Fibroblast of lung (primary cell): ENCODE results near the gene MACROH2A2. TPM values are rescaled to one million over a fixed set of nuclear protein-coding genes. Genes with fewer than 3 reads are reported as not detected.

Experiments
- DNase-seq, 2 donors: peaks; one replicate each; pipeline versions ENCODE4 v3.0.0 to v3.0.0-alpha.2; 2010; ENCODE audit warnings: low read depth in 2 of 2
- H2AFZ ChIP-seq: 2 replicates; pipeline ENCODE4 v1.5.1; 2012; ENCODE audit warnings: low read length, control low read depth, inconsistent platforms
- H3K27ac ChIP-seq: 2 replicates; pipeline ENCODE4 v1.5.1; 2011; ENCODE audit warnings: low read length, control low read depth; ENCODE audit not compliant: insufficient read depth
- H3K27me3 ChIP-seq: 2 replicates; pipeline ENCODE4 v1.5.1; 2011; ENCODE audit warnings: mild to moderate bottlenecking, low read length; ENCODE audit not compliant: control insufficient read depth, insufficient read depth
- H3K36me3 ChIP-seq: 2 replicates; pipeline ENCODE4 v1.5.1; 2011; ENCODE audit warnings: low read length; ENCODE audit not compliant: control insufficient read depth, insufficient read depth
- H3K4me1 ChIP-seq: 2 replicates; pipeline ENCODE4 v1.5.1; 2011; ENCODE audit warnings: low read length; ENCODE audit not compliant: control insufficient read depth, insufficient read depth; ENCODE audit errors: extremely low read depth
- H3K4me2 ChIP-seq: 2 replicates; pipeline ENCODE4 v1.5.1; 2011; ENCODE audit warnings: low read length, control low read depth; ENCODE audit not compliant: insufficient read depth; ENCODE audit errors: extremely low read depth
- H3K4me3 ChIP-seq, 4 experiments: fragments of 200-600 bp in 1 of 4; sonication (generic) in 1 of 4; replicated peaks in 1 of 4; 2 replicates each; pipeline ENCODE4 v1.5.1; 2011 to 2016; ENCODE audit warnings: low read length in 4 of 4, low read depth in 3 of 4, mild to moderate bottlenecking in 3 of 4, control low read depth in 2 of 4, inconsistent platforms in 1 of 4, mixed read lengths in 1 of 4; ENCODE audit not compliant: insufficient read depth in 1 of 4; ENCODE audit errors: control extremely low read depth in 1 of 4
- H3K79me2 ChIP-seq: 2 replicates; pipeline ENCODE4 v1.5.1; 2012; ENCODE audit warnings: mild to moderate bottlenecking, low read length, inconsistent platforms; ENCODE audit not compliant: control insufficient read depth, insufficient read depth
- H3K9ac ChIP-seq: 2 replicates; pipeline ENCODE4 v1.5.1; 2011; ENCODE audit warnings: mild to moderate bottlenecking, low read length, control low read depth; ENCODE audit not compliant: insufficient read depth
- H3K9me3 ChIP-seq: 2 replicates; pipeline ENCODE4 v1.5.1; 2012; ENCODE audit warnings: low read depth, low read length; ENCODE audit not compliant: control insufficient read depth, insufficient read depth
- H4K20me1 ChIP-seq: 2 replicates; pipeline ENCODE4 v1.5.1; 2011; ENCODE audit warnings: low read length; ENCODE audit not compliant: control insufficient read depth, insufficient read depth; ENCODE audit errors: extremely low read depth
- CTCF ChIP-seq, 2 donors: IDR thresholded peaks in 1 of 2; conservative IDR thresholded peaks in 1 of 2; 1 replicate in 1 of 2; 2 replicates in 1 of 2; pipeline ENCODE4 v1.5.1; 2011 to 2012; ENCODE audit warnings: low read length in 2 of 2, control low read depth in 1 of 2, inconsistent platforms in 1 of 2, low read depth in 1 of 2, mild to moderate bottlenecking in 1 of 2
- EZH2 ChIP-seq: IDR thresholded peaks from 2 replicates; pipeline ENCODE4 v1.5.1; 2012; ENCODE audit warnings: low read length, control low read depth, mild to moderate bottlenecking; ENCODE audit errors: missing control alignments
- polyA plus RNA-seq, 2 donors: library from polyadenylated mRNA; depleted of rRNA in 1 of 2; stranded (reverse) in 1 of 2; unstranded in 1 of 2; fragments of >200 nt; gene quantifications; 2 replicates each; pipeline ENCODE4 v1.2.1, GENCODE V29; 2011 to 2012; ENCODE audit warnings: missing spikeins in 1 of 2
- total RNA-seq: library from RNA; depleted of rRNA; stranded (reverse); fragments of >200 nt; gene quantifications from 2 replicates; pipeline ENCODE4 v1.2.1, GENCODE V29; 2014

MACROH2A2 gene
- total and polyA plus RNA-seq, 2 donors (not counting 1 experiment from before 2014, with no cell fraction given): 9.2 to 12.1 TPM

GRCh38 chr10:70145666-70146488 lies 93.2 kb downstream of the MACROH2A2 start:
- H3K36me3 ChIP-seq: peaks cover 1% of the 10 kb centered on the region
- peaks cover 2% of the 10 kb centered on the region for H3K4me1 ChIP-seq
- peak overlapping the region; percentile 89 for H3K27ac ChIP-seq
- peak overlapping the region; percentile 11 for H2AFZ ChIP-seq
- no peaks in the 10 kb centered on the region for H3K27me3 ChIP-seq
- H3K79me2 ChIP-seq: peaks cover 24% of the 10 kb centered on the region
- peak overlapping the region; percentile 87 for H3K4me2 ChIP-seq
- TF ChIP-seq CTCF (conservative IDR thresholded peaks at IDR 0.05 in 1 of 2, IDR thresholded peaks at IDR 0.05 in 1 of 2; ENCODE audit: low read depth in 1 of 2, low read length in 2 of 2): peak in 1 of 2 donors; percentile 16
- TF ChIP-seq EZH2: no peak
- no peaks in the 10 kb centered on the region for H4K20me1 ChIP-seq
- peak; percentile 59 to 64 for DNase-seq
- H3K4me3 ChIP-seq: peak overlapping the region; percentile 48 to 67 (median 60)
- no peaks in the 10 kb centered on the region for H3K9me3 ChIP-seq
- H3K9ac ChIP-seq: peak overlapping the region; percentile 73

- peak within 1 kb of the TSS; percentile 89 for H3K27ac ChIP-seq
- no peaks in the 10 kb centered on the region for H3K27me3 ChIP-seq
- peak within 1 kb of the TSS; percentile 95 for H3K4me2 ChIP-seq
- peak; percentile 97 to 98 for DNase-seq
- TF ChIP-seq EZH2 (no peak), CTCF (conservative IDR thresholded peaks at IDR 0.05 in 1 of 2, IDR thresholded peaks at IDR 0.05 in 1 of 2; ENCODE audit: low read depth in 1 of 2, low read length in 2 of 2) (peak; percentile 61 to 79)
- peak within 1 kb of the TSS; percentile 11 for H2AFZ ChIP-seq
- peaks cover 2% of the 10 kb centered on the region for H3K4me1 ChIP-seq
- no peaks in the 10 kb centered on the region for H3K9me3 ChIP-seq
- H3K9ac ChIP-seq: peak within 1 kb of the TSS; percentile 73
- peaks cover 3% of the 10 kb centered on the region for H3K36me3 ChIP-seq
- H3K4me3 ChIP-seq: peak within 1 kb of the TSS; percentile 48 to 67 (median 60)
- H4K20me1 ChIP-seq: no peaks in the 10 kb centered on the region
- peaks cover 25% of the 10 kb centered on the region for H3K79me2 ChIP-seq
These were observed 94.0 kb downstream of the MACROH2A2 start, which contains the start of gene TYSND1 for GRCh38 chr10:70146489-70147258. TYSND1 (minus strand) TSS chr10:70146700; CDS start chr10:70146586, 114 bp downstream.

GRCh38 chr10:70147259-70147625 lies 94.6 kb downstream of the MACROH2A2 start:
- no peaks in the 10 kb centered on the region for H3K9me3 ChIP-seq

More at GRCh38 chr10:70147259-70147625, 94.6 kb downstream of the MACROH2A2 start:
- Histone ChIP-seq H4K20me1 (no peaks in the 10 kb centered on the region), H3K79me2 (peaks cover 28% of the 10 kb centered on the region), H3K4me3 (peak overlapping the region in 3 of 4 experiments; percentile 40 to 67 (median 57)), H2AFZ (no peak overlapping the region), H3K27me3 (no peaks in the 10 kb centered on the region), H3K9ac (no peak overlapping the region), H3K36me3 (peaks cover 6% of the 10 kb centered on the region), H3K4me1 (peaks cover 2% of the 10 kb centered on the region), H3K27ac (peak overlapping the region; percentile 89), H3K4me2 (peak overlapping the region; percentile 69)
- no peak for DNase-seq
- no peak for TF ChIP-seq CTCF (conservative IDR thresholded peaks at IDR 0.05 in 1 of 2, IDR thresholded peaks at IDR 0.05 in 1 of 2; ENCODE audit: low read depth in 1 of 2, low read length in 2 of 2)
- no peak for TF ChIP-seq EZH2
